CD4-positive, alpha-beta T cell treated with Interleukin-15 for 1 hour (primary cell): ENCODE measurements around the gene IFIT1B.

Experiments used
- DNase-seq: peaks from one replicate; pipeline ENCODE4 v3.0.0-alpha.2; 2020

IFIT1B gene

GRCh38 chr10:89414879-89415821, 37.3 kb downstream of the IFIT1B start:
- no peak for DNase-seq

GRCh38 chr10:89416465-89416864, 38.6 kb downstream of the IFIT1B start:
- no peak for DNase-seq

- no peak for DNase-seq
Observed at GRCh38 chr10:89419548-89419947, 41.7 kb downstream of the IFIT1B start.

GRCh38 chr10:89421018-89421476, 43.2 kb downstream of the IFIT1B start:
- no peak for DNase-seq

- no peak for DNase-seq
Observed at GRCh38 chr10:89425000-89425399, 47.1 kb downstream of the IFIT1B start.

GRCh38 chr10:89426230-89426868, 48.5 kb downstream of the IFIT1B start:
- DNase-seq = no peak

- DNase-seq = no peak
Observed at GRCh38 chr10:89427629-89428028, 49.8 kb downstream of the IFIT1B start.

GRCh38 chr10:89428877-89429276, 51.0 kb downstream of the IFIT1B start:
- no peak for DNase-seq

GRCh38 chr10:89431977-89432376, 54.1 kb downstream of the IFIT1B start:
- no peak for DNase-seq
